GM18868 (cell line): ENCODE results near the gene ASRGL1.
"Not testable (repeated sequence)": the region's sequence is repeated elsewhere in the genome, so short reads cannot be mapped to it uniquely, and the experiment has no call there.

ENCODE experiments used
- ATAC-seq: cut with Tn5 transposase; IDR thresholded peaks from one replicate; pipeline ENCODE4 v1.9.1; 2021; ENCODE audit warnings: mild to moderate bottlenecking, moderate library complexity; ENCODE audit not compliant: unreplicated experiment

Gene ASRGL1

DNA sequence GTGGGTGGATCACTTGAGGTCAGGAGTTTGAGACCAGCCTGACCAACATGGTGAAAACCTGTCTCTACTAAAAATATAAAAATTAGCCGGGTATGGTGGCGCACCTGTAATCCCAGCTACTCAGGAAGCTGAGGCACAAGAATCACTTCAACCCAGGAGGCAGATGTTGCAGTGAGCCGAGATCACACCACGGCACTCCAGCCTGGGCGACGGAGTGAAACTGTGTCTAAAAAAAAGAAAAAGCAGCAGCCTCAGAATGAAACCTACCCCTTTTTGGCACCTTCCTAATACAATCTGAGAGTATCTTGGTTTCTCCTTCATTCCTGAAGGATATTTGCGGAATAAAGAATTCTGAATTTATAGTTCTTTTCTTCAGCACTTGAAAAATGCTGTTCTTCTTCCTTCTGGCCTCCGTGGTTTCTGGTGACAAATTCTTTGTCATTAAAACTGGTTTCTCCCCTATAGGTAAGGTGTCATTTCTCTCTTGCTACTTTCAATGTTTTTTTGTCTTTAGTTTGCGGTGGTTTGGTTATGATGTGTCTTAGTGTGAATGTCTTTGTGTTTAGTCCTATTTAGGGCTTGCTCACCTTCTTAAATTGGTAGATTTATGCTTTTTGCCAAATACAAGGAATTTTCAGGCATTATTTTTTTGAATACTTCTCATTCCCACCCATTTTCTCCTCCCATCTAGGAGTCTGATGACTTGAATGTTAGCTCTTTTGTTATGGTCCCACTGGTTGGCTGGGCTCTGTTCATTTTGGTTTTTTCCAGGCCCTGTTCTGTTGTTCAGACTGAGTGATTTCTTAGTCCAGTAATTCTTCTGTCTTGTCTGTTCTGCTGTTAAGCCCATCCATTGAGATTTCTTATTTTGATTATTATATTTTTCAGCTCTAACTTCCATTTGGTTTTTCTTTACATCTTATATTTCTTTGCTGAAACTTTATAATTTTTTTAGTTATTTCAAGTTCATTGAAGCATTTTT lies 15.4 kb downstream of the ASRGL1 start:
- ATAC-seq, result no peak

DNA sequence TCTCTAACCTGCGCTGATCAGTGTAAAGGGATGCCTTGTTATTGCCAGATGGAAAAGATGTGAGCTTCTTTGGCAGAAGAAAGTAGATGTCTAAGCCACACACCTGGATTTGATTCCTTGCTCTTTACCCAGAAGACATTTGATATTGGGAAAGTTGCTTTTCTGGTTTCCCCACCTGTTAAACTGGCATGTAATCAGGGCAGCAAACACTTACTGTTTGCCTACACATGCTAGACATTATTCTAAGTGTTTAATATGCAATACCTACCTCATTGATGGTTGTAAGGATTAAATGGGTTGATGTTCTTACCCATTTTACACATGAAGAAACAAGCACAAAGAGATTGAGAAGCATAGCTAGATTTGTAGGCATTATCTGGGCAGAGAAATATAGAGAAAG lies 16.6 kb downstream of the ASRGL1 start:
- no peak for ATAC-seq

DNA sequence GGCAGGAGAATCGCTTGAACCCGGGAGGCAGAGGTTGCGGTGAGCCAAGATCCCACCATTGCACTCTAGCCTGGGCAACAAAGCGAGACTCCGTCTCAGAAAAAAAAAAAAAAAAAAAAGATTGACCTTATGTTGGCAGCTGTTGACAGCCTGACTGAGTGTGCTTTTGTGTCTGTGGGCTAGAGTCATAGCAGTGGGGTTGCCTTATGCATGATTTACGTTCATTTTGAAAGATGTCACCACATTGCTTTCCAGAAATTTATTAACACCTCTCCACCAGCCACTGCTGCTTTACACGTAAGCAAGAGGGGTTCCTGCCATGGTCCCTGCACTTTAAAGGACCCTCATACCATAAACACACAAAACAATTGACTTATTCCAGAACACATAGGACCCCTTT lies 21.0 kb downstream of the ASRGL1 start:
- ATAC-seq, result no peak

DNA sequence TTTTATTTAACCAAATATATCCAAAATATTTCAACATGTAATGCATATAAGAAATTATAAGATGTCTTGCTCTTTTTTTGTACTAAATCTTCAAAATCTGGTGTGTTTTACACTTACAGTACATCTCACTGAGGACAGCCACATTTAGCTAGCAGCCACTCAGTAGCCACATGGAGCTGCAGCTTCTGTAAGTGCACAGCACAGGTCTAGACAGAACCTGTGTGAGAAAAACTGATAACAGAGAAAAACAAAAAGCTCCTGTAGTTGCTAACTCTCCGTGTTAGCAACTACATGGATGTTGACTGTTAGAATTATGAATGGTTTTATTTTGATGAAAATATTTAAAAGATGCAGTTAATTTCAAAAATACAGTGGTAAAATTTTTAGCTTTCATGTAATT lies 22.2 kb downstream of the ASRGL1 start:
- ATAC-seq, result no peak

DNA sequence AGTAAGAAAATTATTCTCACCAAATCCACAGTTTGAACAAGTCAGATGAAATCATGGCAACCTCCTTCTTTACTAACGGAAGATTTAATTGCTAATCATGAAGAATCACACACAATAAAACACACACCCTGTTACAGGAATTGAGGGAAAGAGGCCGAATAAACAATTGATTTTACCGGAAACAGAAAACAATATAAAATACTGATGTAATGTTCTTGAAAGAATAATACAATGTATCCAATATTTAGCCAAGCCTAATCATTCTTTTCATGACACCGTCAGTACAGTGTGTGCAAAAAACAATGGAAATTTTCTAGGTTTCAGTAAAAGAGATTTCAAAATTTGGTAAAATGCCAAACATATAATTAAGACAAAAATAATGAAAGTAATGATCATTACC lies 23.4 kb downstream of the ASRGL1 start:
- ATAC-seq, result no peak

DNA sequence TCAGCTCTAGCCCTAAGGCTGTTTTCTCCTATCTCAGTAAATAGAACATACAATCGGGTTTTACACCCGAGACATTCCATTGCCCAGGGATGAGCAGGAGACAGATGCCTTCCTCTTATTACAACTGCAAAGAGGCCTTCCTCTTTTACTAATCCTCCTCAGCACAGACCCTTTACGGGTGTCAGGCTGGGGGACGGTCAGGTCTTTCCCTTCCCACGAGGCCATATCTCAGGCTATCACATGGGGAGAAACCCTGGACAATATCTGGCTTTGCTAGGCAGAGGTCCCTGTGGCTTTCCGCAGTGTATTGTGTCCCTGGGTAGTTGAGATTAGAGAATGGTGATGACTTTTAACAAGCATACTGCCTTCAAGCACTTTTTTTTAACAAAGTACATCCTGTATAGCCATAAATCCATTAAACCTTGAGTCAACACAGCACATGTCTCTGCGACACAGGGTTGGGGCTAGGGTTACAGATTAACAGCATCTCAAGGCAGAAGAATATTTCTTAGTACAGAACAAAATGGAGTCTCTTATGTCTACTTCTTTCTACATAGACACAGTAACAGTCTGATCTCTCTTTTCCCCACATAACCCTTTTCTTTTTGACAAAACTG lies 31.7 kb downstream of the ASRGL1 start:
- ATAC-seq, result not testable (repeated sequence)

DNA sequence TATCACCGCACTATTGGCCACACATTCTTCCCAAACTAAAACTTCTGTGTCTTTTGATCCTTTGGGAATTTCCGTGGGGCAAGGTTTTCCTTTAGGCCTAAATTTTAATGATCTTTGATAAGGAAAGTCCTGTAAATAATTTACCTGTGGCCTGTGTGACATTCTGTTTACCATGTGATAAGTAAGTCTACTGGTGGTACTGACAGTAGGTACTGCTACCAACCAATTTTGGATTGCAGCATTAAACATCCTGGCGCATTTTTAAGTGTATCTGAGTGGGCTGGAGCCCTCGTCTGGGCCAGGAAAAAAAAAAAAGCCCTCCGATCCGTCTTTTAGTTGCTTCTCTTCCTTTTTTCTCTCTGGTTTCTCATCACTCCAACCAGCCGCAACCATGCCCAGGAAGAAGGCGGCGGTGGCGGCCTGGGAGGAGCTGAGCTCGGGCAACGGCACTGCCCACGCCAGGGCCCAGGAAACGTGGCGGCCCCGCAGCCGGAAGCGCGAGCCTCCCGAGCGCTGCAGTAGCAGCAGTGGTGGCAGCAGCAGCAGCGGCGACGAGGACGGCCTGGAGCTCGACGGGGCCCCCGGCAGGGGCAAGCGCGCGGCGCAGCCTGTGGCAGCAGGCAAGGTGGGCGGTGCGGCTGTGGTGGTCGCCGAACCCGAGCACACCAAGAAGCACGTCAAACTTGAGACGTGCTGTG lies 33.6 kb downstream of the ASRGL1 start:
- no peak for ATAC-seq

DNA sequence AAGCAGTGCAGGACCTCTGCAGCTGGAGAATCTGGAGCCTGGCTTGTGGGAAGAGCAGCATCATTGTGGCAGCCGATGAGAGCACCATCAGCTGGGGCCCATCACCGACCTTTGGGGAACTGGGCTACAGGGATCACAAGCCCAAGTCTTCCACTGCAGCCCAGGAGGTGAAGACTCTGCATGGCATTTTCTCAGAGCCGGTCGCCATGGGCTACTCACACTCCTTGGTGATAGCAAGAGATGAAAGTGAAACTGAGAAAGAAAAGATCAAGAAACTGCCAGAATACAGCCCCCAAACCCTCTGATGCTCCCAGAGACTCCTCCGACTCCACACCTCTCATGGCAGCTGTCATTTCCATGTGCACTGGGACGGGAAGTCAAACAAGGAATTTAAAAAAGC lies 35.6 kb downstream of the ASRGL1 start:
- no peak for ATAC-seq

DNA sequence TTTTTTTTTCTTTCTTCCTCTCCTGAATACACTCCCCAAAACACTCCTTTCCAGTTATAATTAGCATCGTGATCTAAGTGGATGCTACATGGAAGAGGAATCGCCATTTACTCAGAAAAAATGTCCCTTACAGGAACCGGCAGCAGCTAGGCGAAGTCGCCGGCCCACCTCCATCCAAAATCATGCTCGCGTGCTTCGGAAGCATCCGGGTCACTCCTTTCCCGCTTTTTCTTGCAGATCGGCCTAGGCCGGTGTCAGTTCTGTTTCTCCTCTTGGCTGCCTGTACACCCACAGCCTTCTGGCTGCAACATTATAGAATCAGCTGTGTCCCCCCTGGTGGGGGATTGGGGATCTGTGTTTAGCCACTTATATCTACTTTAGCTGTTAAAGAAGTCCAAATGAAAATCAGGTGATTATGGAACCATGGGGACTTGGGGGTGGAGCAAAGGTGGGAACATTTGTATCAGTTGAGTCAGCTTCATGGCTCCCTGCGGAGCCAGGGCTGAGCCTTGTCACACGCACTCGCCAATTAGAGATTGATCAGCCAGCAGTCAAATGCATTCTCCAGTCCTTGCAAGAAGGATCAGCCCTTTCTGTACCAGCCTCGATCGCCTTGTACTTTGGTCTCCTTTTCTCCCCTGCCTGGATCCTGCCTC lies 36.3 kb downstream of the ASRGL1 start:
- ATAC-seq, result no peak

DNA sequence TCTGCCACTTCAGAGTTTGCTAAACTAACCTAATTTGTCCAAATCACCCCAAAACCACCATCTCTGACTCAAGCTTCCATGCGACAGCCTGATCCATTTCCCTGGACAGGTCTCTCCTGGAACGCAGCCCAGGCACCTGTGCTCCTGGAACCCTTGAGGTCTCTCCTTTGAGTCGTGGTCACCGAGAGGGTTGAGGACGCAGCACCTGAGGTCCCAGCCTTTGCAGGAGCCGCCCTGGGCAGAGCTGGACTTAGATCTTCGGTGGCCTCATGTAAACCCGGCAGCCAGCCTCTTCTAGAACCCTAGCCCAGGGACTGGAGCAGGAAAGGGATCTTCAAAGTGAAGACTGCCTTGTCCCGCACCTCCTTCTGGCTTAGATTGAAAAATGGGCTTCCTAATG lies 37.6 kb downstream of the ASRGL1 start:
- ATAC-seq, result no peak

DNA sequence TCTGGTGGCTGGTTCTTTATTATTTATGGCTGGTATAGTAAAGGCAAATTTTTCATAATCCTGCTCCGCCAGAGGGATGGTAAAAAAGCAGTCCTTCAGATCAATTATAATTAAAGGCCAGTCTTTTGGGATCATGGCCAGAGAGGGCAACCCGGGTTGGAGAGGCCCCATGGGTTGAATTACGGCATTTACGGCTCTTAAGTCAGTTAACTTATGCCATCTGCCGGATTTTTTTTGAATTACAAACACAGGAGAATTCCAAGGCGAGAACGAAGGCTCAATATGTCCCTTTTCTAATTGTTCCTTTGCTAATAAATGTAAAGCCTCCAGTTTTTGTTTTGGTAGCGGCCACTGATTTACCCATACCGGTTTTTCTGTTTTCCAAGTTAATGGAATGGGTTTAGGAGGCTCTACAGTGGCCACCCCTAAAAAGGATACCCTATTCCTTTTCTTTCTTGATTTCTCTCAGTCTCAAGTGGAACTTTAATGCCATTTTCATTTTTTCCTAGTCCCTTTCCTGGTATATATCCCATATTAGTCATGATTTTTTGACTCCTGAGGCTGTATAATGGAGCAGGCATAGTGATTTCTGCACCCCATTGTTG lies 41.3 kb downstream of the ASRGL1 start:
- ATAC-seq, result not testable (repeated sequence)

DNA sequence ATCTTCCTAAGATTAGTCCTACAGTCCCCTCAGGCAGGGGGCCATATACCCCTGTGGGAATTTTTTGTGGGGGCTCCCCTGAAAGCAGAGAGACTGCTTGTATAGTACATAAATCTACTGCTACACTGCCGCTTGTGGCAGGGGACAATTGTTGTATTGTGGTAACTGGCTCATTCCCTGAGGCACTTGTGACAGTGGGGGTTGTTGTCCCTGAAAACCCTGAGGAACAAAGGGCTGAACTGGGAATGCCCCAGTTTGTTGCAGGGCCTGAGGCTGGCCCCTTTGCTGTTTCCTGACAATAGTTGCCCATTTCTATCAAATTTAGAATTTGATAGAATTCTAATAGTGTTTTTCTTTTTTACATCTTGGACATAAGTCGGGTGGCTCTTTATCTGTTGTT lies 42.3 kb downstream of the ASRGL1 start:
- not testable (repeated sequence) for ATAC-seq

DNA sequence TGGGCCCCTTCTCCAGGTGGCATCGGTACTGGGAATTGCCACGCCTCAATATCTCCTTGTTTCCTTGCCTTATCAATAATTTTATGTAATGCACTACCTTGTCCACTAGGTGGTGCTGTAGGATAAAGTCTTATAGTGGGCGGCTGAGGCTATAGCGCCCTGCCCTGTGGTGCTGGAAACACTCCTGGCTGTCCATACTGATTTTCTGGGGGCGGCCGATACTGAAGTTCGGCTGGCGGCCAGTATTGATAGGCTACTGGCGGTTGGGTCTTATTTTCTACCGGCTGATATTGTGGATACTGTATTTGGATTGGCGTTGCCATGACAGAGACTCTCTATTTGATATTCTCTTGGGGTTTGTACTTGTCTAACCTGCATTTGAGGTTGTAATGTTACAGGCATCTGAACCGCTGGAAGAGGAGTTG lies 43.6 kb downstream of the ASRGL1 start:
- not testable (repeated sequence) for ATAC-seq

DNA sequence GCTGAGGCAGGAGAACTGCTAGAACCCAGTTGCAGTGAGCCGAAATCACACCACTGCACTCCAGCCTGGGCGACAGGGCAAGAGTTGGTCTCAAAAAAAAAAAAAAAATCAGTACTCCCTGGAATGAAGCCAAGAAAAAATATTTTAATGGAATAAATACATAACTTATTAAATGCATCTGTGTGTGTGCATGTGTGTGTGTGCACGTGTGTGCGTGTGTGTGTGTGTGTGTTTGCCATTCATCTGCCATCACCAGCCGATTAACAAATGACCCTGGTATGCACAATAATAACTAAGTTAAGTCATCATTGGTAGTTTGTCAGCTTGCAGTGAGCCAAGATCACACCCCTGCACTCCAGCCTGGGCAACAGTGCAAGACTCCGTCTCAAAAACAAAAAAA lies 46.6 kb downstream of the ASRGL1 start:
- no peak for ATAC-seq

DNA sequence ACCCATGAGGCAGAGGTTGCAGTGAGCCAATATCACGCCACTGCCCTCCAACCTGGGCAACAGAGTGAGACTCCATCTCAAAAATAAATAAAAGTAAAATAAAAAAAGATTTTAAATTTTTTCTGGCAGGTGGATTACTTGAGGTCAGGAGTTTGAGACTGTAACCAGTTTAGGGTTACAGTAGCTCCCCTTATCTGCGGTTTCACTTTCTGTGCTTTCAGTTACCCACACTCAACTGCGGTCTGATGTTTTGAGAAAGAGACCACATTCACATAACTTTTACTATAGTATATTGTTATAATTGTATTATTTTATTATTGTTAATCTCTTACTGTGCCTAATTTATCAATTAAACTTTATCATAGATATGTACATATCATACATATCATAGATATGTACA lies 48.8 kb downstream of the ASRGL1 start:
- ATAC-seq, result not testable (repeated sequence)

DNA sequence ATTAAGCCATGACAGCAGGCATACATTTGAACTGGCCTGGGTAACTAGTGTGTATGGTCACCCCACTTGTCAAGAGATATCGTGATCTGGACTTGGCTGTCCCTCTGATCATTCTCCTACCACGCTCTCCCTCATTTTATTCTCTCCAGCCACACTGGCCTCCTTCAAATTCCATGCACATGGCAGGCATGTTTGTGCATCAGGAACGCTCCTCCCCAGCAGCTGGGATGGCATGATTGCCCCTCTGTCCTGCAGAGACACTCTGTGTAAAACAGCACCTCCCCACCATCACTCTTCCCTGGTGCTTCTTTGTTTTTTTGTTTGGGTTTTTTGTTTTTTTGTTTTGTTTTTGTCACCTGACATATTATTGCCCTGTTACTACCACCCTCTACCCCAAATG lies 50.1 kb downstream of the ASRGL1 start:
- no peak for ATAC-seq

DNA sequence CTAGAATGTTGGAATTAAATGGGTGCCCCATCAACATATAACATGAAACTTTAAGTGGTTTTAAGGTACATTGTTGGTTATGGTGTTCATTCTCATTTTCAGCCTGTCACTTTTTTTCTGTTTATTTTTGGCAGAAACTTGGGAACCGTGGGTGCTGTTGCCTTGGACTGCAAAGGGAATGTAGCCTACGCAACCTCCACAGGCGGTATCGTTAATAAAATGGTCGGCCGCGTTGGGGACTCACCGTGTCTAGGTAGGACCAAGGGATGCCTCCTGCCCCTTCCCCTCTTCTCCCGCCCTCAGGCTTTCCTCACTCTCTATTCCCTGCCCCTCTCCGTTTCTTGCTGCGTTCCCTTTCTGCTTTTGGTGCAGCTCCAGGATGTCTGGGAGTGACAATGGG lies 51.8 kb downstream of the ASRGL1 start:
- no peak for ATAC-seq

DNA sequence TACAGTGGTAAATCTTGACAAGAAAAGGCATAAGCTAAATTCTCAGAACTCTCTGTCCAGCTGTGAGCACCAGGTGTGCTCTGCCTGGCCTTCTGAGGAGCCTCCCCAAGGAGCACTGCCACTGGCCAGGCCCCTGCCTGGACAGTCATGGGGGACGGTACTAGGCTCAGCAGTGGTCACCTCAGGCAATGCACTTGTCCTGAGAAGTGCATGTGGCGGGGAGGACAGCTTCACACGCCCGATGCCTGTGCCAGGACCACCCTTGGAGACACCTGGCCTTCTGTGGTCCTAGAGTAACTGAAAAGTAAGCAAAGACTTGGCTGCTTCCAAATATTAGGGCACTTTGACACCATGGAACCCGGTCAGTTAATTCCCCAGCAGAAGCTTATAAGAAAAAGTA lies 53.0 kb downstream of the ASRGL1 start:
- ATAC-seq, result no peak

DNA sequence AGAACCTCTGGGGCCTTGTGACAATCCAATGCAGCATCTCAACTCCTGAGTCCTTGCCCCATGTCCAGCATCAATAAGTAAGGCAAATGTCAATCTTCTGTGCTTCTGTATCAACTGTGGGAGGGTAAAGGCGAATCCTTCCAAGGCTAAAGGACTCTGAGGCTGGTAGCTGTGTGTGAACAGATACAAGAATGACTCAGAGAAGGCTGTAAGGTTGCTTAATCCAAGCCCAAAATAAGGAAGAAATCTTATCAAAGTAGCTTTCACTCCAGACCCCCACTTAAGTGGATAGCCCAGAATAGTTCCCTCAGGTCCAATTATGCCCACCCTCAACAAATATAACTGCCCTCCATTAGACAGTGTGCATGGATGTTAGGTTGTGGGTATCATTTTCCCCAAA lies 53.5 kb downstream of the ASRGL1 start:
- no peak for ATAC-seq

DNA sequence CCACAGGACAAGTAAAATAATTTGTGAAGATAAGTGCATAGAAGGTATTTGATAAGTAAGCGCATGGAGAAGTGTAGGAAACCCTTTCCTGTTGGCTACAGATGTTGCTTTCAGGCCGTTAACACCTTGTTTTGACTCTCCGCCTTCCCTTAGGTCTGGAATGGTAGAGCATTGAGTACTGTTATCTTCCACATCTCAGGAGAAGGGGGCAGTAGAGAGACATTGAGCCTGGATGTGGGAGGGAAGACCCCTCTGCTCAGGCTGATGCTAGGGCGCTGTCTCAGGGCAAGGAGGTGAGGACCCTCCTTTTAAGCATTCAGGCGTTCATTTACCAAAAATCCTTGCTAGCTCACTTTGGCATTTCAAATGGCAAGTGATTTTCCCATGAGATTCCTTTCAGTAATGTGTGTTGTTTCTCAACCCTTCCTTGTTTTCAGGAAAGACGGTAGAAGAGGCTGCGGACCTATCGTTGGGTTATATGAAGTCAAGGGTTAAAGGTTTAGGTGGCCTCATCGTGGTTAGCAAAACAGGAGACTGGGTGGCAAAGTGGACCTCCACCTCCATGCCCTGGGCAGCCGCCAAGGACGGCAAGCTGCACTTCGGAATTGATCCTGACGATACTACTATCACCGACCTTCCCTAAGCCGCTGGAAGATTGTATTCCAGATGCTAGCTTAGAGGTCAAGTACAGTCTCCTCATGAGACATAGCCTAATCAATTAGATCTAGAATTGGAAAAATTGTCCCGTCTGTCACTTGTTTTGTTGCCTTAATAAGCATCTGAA lies 54.6 kb downstream of the ASRGL1 start:
- no peak for ATAC-seq
